NAMALWA (cell line): Measurements from ENCODE around the gene MAGI1.

Experiments
- DNase-seq: peaks from one replicate; pipeline ENCODE4 v3.0.0-alpha.2; 2015; ENCODE audit warnings: low spot score

The MAGI1 gene

GRCh38 chr3:65712140-65712539 is 326.6 kb downstream of the MAGI1 start:
- no peak for DNase-seq

- no peak for DNase-seq
Measured at GRCh38 chr3:65706776-65707568, 331.7 kb downstream of the MAGI1 start.

GRCh38 chr3:65706301-65706700 is 332.4 kb downstream of the MAGI1 start:
- DNase-seq: no peak

GRCh38 chr3:65703820-65704219 is 334.9 kb downstream of the MAGI1 start:
- DNase-seq: no peak

- no peak for DNase-seq
Measured at GRCh38 chr3:65703026-65703425, 335.7 kb downstream of the MAGI1 start.

GRCh38 chr3:65702202-65702601 is 336.5 kb downstream of the MAGI1 start:
- no peak for DNase-seq

GRCh38 chr3:65701516-65701915 is 337.2 kb downstream of the MAGI1 start:
- no peak for DNase-seq

- DNase-seq: no peak
Measured at GRCh38 chr3:65689436-65689835, 349.3 kb downstream of the MAGI1 start.

- DNase-seq: no peak
Measured at GRCh38 chr3:65687741-65688140, 351.0 kb downstream of the MAGI1 start.

- DNase-seq: no peak
Measured at GRCh38 chr3:65685621-65686235, 353.0 kb downstream of the MAGI1 start.

GRCh38 chr3:65678516-65678915 is 360.2 kb downstream of the MAGI1 start:
- no peak for DNase-seq

GRCh38 chr3:65677486-65678010 is 361.2 kb downstream of the MAGI1 start:
- no peak for DNase-seq

- no peak for DNase-seq
Measured at GRCh38 chr3:65676580-65676979, 362.1 kb downstream of the MAGI1 start.

- DNase-seq: no peak
Measured at GRCh38 chr3:65675011-65675410, 363.7 kb downstream of the MAGI1 start.

GRCh38 chr3:65674226-65674625 is 364.5 kb downstream of the MAGI1 start:
- no peak for DNase-seq

- peak; percentile 40 for DNase-seq
Measured at GRCh38 chr3:65672871-65673815, 365.6 kb downstream of the MAGI1 start.

- DNase-seq: no peak
Measured at GRCh38 chr3:65672061-65672460, 366.7 kb downstream of the MAGI1 start.

GRCh38 chr3:65671004-65671403 is 367.7 kb downstream of the MAGI1 start:
- DNase-seq: no peak

GRCh38 chr3:65669163-65669875 is 369.4 kb downstream of the MAGI1 start:
- DNase-seq: no peak

GRCh38 chr3:65667963-65668362 is 370.8 kb downstream of the MAGI1 start:
- no peak for DNase-seq

GRCh38 chr3:65666448-65667091 is 372.1 kb downstream of the MAGI1 start:
- no peak for DNase-seq
